ENCODE data around the gene PPP1R18.
"Not testable (repeated sequence)": the region's sequence is repeated elsewhere in the genome, so short reads cannot be mapped to it uniquely, and the experiment has no call there.

PPP1R18 gene

DNA sequence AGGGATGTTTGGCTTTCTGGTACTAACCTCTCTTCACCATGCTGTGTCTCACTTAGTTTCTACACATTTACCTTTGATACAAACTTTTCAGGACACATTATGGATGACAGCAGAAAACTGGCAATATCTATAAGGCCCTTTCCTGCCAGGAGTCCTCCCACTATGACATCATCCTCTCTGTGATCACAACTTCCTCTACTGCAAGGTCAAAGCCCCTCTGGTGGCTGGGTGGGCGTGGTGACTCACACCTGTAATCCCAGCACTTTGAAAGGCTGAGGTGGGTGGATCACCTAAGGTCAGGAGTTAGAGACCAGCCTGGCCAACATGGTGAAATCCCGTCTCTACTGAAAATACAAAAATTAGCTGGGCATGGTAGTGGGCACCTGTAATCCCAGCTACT lies 20.1 kb downstream of the PPP1R18 start:
- not testable (repeated sequence) for DNase-seq

DNA sequence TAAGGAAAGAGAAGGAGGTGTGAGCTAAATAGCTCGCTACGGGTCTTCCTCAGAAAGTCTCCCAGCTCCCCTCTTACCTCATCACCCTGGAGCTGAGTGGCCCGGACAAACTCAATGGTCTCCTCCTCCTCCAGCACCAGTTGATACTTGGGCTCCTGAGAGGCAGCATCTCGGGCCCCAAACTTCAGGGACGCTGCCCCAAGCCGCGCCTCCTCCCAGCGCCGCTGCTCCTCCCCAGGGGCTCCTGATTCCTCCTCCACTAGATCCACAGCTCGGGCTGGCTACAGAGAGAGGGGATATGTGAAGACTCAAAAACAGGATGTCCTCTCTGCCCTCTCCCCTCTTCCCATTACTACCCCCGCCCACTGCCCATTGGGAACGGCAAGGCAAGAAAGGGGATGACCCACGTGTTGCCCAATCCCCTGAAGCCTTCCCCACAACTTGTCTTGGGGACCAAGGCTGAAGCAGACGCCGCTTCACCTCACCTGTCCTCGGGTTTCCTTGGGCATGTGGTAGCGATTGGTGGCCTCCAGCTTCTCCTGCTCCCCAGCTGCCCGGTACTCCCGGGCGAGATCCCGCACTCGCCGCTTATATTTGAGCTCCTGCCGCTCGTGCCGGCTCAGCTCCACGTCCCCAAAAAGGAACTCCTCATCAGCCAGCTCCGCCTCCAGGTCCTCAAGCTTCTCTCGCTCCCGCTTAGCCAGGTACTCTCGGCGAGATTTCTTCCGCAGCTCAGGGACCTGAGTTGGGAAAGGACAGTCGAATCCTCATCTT lies 21.3 kb downstream of the PPP1R18 start:
- DNase-seq: no peak

DNA sequence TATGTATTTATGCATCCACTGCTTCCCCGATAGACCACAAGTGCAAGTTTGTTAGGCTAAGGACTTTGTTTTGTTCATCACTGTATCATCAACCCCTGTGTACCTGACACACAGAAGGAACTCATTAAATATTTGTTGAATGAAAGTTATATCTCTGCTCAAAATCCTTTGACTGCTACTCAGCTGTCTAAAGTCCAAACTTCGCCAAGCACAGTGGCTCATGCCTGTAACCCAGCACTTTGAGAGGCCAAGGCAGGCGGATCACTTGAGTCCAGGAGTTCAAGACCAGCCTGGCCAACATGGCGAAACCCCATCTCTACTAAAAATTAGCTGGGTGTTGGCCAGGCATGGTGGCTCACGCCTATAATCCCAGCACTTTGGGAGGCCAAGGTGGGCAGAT lies 28.5 kb downstream of the PPP1R18 start:
- not testable (repeated sequence) for DNase-seq

DNA sequence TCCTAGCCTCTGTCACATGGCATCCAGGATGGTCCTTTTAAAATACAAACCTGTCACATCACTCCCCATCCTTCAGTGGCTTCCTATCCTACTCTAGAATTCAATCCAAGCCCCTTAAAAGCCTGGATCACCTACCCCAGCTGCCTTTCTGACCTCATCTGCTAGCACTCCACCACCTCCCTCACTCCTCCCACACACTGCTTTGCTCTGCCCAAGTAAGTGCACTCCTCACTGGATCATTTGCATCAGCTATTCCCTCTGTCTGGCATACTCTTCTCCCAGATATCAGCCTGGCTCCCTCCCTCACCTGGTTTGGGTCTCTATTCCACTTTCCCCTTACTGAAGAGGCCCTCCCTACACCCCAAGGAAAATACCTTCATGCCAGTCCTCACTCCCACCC lies 29.0 kb downstream of the PPP1R18 start:
- no peak for DNase-seq

DNA sequence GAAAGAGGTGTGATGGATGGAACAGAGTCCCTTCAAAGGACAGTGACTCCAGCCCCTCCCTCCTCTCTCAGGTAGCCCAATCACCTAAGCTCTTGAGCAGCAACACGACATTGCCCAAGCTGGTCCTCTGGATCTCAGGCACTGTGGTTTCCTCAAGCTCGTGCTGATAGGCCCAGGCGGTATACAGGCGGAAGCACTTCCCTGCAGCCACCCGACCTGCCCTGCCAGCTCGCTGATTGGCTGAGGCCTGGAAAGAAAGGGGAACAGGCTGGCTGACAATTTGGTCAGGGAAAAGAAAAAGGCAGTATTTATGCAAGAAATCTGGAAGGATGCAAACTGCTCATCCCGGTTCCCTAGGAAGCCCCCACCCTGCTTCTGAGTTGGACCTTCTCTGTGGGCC lies 29.9 kb downstream of the PPP1R18 start:
- DNase-seq: no peak

DNA sequence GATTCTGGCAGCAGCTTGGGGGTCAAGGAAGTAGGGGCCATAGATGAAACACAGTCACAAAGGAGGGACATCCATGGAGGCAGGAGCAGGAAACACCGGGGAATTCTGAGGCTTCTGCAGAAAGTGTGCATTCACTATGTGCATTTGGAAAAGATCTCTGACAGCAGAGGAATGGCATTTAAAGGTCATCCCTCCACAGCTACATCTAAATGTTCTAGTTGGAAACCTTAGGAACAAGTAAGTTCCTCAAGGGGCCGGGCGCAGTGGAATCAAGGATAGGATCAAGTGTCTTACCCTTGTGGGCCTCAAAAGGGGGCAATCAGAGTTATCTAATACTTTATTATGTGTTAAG lies 30.7 kb downstream of the PPP1R18 start:
- DNase-seq: no peak

DNA sequence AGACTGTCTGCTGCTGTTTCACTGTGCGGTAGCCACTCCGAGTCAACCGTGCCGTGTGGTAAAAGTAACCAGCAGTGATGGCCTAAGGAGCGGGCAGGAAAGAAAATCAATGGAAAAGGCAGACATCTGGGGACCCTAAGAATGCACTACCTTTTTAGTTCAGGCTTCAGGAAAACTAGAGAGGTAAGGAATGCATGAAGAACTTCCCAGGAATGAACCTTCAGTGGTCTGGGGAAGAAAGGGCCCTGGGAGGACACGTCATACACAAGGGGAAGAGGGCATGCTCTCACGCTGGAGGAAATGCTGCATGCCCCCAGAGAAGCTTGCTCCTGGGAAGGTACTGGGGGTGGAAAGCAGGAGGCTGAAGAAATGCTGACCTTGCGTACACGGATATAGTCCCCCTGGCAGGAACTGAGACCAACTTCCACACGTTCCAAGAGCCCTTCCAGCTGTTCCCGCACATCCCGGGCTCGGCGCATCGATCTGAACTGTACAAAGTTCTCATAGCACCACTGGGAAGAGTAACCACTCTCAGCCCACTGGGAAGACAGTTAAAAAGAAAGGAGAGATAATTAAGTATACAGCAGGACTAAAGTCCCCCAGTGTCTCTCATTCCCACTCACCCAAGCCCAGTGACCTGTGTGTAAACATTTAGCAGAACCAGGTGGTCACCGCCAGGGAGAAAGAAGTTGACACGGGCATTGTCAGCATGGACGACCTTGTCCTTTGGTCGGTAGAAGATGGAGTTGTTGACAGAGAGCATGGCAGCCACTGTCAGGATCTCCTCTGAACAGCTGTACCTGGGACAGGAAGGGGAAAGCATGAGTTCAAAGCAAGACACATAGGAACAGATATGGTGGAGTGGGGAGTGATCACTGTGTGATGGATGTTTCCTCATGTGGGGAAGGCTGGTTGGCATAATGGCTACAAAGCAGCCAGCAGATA lies 31.4 kb downstream of the PPP1R18 start:
- no peak for DNase-seq

DNA sequence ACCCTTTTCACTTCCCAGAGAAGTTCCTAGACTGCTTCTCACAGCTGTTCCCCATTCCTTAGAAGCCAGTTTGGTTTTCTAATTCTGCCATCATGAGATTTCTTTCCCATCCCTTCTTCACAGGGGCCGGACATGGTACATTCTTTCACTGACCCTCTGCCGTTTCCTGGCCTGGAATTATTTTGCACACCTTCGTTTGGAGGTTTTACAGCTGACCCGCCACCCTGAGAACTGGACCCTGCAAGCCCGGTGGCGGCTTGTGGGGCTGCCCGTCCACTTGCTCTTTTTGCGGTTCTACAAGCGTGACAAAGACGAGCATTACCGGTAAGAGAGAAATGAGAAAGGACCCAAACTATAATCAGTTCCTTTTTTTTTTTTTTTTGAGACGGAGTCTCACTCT lies 35.3 kb downstream of the PPP1R18 start:
- no peak for DNase-seq

DNA sequence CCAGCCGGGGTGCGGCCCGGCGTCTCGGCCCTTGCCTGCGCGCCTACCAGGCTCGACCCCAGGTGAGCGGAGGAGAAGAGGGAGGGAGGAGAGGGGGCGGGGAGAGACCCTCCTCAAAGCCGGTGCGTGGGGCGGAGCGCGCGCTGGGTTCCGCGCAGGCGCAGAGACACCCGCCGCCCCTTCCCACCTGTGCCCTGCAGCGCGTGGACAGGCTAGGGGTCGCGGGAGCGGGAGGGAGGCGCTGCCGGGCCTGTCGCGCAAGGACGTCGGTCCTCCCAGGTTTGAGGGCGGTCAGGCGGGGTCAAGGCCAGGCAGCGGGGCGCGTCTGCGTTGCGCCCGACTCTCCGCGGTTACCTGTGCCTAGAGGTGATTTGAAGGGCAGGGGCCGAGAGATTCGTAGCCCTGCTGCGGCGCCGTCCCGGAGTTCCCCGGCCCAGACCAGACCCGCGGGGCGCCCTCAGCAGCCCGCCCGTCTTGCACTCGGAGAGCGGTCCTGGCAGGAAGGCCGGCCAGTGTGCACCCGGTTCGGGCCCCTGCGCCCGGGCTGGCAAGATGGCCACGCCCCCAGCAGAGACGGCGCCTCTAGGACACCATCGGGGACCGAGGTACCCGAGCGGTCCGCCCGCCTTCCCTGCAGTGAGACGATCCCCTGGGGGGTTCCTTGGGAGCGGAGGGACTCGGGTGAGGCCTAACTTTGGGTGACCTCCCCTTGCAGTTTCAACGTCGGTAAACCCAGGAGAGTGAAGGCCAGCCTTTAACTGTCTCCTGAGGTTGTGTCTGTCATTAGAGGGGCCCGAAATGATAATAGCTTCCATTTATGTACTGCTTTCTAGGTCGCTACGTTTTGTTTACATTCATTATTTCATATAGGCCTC lies 39.0 kb downstream of the PPP1R18 start:
- DNase-seq: peak; percentile 54

DNA sequence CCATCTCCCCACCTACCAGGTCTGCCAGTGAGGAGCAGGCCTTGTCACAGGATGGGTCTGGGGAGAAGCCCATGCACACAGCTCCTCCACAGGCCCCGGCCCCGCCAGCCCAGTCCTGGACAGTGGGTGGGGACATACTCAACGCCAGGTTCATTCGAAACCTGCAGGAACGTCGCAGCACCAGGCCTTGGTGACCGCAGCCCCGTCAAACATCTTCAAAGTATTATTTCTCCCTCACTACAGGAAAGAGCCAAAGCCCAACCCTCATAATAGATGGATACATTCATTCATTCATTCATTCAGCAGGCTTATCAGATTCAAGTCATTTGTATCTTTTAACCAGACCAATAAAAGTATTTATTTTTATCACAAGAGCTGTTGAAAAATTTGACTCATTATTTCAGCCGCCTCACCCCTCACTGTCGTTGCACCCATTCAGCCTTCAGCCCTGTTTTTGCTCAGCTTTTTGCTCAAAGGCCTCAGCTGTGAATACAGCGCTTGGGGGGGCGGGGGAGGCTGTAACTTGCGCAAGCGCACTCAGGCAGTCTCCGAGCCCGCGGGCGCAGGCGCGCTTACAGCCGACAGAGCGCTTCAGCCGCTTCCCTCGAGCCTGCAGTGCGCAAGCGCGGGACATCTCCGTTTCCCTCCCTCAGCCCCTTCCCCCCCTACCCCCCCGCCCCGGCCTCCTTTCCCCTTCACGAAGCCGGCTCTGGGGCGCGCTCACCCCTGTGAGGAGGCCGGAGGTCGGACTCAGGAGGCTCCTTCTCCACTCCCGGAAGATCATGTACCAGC lies 39.8 kb downstream of the PPP1R18 start, which contains the start of gene C6orf136:
Gene C6orf136, plus strand, starts transcription at position 684 of the 792 bp plus-strand sequence. Its CDS starts 99 bp downstream, at position 783.
- peak; percentile 88 for DNase-seq

DNA sequence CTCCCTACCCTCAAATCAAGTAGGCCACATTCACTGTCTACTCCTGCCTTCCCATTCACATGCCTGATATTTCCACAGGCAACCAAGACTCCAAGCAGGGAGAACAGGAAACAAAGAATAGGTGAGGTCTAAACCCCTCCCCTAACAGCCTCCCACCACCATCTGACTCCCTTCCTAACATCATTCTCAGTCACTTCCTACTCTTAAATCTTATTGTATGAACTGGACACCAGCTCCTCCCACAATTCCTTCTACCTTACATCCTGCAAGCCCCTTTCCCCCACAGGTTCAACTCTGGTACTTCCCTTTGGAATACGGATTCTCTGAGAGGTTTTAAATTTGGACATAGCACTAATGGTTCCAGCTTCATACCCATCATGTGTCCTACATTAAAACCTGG lies 40.5 kb downstream of the PPP1R18 start:
- no peak for DNase-seq

DNA sequence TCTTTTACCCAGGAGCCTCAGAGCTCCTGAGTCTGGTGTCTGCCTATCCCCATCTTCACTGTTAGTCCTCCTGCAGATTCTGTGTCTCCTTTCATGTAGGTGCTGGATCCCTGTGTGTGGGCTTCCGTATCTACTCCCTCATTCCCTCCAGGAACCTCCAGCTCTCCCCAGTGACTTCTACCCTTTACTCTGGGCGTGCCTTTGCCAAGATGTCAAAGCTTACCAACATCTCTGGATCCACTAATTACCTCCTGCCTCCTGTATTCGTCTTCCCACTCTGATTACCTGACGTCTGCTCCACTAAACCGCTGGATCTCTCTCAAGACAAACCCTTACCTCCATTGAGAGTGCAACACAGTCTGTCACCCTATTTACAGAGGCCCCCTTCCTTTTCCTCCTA lies 41.7 kb downstream of the PPP1R18 start:
- no peak for DNase-seq

DNA sequence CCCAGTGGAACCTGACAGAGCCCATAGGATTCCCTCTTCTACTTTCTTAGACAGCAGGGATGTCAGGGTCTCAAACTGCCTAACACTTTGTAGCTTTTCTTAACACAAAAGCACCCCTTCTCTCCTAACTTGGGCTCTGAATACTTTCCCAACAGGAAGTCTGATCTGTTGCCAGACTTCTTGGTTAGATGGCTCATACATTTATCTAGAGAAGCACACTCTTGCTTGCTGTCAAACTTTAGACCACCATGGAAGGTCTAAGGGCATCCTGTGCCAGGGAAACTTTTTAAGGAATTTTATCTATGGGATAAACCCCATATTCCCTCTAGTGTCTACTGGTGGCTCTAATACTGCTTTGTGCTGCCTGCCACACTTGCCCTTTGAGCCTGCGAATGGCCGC lies 42.8 kb downstream of the PPP1R18 start:
- no peak for DNase-seq

DNA sequence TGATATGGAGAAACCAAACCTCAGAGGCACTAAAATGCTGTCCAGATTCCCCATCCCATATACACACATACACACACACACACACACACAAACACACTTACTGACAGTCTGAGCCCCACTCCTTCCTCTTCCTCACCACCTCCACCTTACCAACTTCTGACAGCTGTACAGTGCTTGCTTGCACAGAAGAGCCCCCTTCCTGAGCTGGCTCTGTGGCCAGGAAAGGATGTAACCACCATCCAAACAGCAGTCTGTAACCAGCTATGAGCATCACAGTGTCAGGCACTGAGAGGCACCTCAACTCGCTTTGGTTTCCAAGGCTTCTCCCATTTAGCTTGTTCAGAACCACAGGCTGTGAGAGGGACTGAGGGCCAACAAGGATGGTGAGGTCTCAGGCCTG lies 45.4 kb downstream of the PPP1R18 start:
- no peak for DNase-seq

DNA sequence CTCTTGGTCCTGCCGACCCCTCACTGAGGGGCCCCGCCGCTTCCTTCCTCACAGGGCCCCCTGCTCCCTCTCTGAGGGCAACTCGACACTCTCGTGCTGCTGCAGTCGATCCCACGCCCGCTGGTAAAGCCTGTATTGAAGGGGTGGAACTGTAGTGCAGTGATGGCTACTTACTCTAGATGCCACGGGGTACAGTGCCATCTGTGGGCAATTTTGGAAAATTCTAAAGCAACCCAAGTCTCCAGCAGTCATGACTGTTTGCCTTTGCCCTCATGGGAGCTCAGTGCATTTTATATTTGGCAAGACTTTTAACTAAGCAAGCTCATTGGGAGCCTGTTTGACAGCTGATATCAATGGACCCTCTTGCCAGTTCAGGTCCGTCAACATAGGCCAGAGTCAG lies 46.0 kb downstream of the PPP1R18 start:
- DNase-seq: no peak

DNA sequence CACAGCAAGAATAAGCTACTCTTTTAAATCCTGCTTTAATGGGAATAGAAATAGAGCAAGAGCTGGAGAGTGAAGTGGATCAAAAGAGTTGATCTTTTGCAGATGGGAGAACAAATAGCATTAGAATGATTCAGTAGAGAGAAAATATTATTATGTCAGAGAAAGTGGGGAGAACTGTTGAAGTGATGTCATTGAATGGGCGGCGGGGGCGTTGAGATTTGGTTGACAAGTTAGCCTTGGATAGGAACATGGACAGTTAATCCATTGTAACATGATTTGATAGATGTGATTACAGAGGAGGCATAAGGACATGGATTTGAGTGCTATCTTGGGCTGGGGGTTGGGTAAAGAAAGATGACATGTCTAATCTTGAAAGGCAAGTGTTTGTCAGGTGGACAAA lies 50.6 kb downstream of the PPP1R18 start:
- DNase-seq: no peak

DNA sequence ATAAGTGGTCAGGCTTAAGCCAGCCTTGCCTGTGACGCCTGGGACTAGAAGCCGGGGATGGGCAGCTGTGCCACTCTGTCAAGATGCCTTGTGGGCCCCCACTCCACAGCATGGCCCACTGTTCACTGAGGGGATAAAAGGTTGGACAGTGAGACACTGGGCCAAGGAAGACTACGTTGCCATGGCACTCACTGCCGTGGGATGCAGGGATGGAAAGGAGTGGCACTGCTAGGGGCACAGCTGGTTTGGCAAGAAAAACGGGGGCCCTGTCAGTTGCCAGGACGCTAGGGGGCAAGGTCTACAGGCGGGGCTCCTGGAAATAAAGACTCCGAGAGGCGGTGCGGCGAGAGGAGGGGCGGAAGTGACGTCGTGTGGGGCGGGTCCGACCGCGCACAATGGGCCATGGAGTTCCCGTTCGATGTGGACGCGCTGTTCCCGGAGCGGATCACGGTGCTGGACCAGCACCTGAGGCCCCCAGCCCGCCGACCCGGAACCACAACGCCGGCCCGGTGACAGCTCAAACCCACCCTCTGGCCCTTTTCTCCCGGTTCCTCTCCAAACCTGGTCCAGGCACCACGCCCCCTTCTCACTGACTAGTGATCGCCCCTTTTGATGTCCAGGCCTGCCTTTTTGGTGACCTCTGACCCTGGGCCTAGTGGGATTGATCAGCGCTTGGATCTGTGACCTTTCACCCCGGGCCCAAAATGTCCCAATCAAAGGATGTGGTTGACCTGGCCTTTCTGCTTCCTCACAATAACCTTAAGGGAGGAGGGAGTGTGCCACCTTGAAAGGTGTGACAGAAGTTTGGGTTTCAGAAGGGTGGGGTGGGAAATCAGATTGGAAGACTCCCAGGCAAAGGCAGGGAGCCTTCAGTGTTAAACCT lies 59.7 kb downstream of the PPP1R18 start, which contains the start of gene ATAT1:
Gene ATAT1, plus strand, starts transcription at position 391 of the 883 bp plus-strand sequence.
- DNase-seq: peak; percentile 86

Data from T-helper 9 cell (primary cell).